Pons (tissue), 1 donor: ENCODE data around the gene ACVR1.

Source experiments
- DNase-seq: peaks from one replicate; pipeline ENCODE4 v3.0.0-alpha.2; 2016; ENCODE audit warnings: low spot score

ACVR1 gene

GRCh38 chr2:157699806-157700205 lies 176.3 kb downstream of the ACVR1 start:
- DNase-seq, result no peak

GRCh38 chr2:157699009-157699408 lies 177.1 kb downstream of the ACVR1 start:
- no peak for DNase-seq

DNA sequence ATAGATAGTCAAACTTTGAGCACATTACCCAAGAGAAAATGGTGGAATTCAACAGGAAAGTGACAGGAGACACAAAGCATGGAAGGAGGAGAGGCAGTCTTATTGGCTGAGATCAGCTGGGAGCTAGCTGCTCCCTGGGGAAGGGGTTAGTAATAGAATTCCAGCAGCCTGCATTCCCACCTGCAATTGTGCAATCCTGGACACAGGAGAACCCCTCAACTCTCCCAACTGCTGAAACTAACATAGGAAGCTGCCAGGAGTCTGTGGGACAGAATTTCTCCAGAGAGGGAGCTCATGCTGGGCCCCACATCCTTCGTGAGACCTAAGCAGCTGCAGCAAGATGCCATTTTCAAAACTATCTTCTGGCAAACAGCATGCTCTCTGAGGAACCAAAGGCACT lies 177.7 kb downstream of the ACVR1 start:
- no peak for DNase-seq

- DNase-seq, result no peak
Observed at GRCh38 chr2:157696036-157696435, 180.1 kb downstream of the ACVR1 start.

DNA sequence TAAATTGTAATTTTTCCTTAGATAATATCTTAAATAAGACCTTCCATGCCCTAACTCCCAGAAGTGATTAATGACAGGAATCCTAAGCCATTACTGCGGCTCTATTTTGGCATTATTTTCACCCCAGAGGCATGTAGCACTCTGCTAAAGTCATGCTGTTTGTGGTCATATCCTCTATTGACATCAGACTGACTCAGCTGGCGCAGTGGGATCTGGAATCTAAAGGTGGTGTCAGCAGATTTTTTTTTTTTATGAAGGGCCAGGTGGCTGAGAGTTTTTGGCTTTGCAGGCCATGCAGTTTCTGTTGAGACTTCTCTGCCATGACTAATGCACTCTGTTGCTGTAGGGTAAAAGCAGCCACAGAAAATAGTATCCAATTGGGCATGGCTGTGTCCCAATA lies 183.4 kb downstream of the ACVR1 start:
- DNase-seq, result peak; percentile 3

- no peak for DNase-seq
Observed at GRCh38 chr2:157691695-157692094, 184.4 kb downstream of the ACVR1 start.

DNA sequence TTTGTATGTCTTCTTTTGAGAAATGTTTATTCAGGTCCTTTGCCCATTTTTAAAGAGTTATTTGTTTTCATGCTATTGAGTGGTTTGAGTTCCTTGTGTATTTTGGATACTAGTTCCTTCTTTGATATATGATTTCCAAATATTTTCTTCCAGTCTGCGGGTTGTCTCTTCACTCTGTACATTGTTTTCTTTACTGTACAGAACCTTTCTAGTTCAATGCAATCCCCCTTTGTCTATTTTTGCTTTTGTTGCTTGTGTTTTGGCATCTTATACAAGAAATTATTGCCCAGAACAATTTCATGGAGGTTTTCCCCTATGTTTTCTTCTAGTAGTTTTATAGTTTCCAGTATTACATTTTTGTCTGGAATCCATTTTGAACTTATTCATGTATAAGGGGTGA lies 185.0 kb downstream of the ACVR1 start:
- no peak for DNase-seq
